A549 (cell line): ENCODE results near the gene PCDHA12.

Experiments used
- CTCF ChIP-seq: fragments of >200 bp; sonication (Bioruptor Twin); formaldehyde crosslinking; IDR thresholded peaks from 3 replicates; pipeline ENCODE4 v1.5.1; 2016
- MAZ ChIP-seq: fragments of 150-350 bp; IDR thresholded peaks from 2 replicates; pipeline ENCODE4 v1.6.1; 2014; ENCODE audit warnings: antibody characterized with exemption, low read depth, low read length, borderline replicate concordance
- RAD21 ChIP-seq, 2 experiments: fragments of >200 bp in 1 of 2; sonication (Bioruptor Twin) in 1 of 2; formaldehyde crosslinking in 1 of 2; IDR thresholded peaks in 1 of 2; conservative IDR thresholded peaks in 1 of 2; 2 replicates in 1 of 2; 3 replicates in 1 of 2; pipeline ENCODE4 v1.6.1; 2012 to 2018; ENCODE audit warnings: inconsistent platforms in 1 of 2
- RARB ChIP-seq: fragments of 250-450 bp; sonication (Bioruptor Pico); IDR thresholded peaks from 2 replicates; pipeline ENCODE4 v1.8.0; 2021; ENCODE audit warnings: mild to moderate bottlenecking, moderate library complexity

- no peak for TF ChIP-seq RAD21 (conservative IDR thresholded peaks at IDR 0.05 in 1 of 2, IDR thresholded peaks at IDR 0.05 in 1 of 2)
- TF ChIP-seq MAZ: no peak
- TF ChIP-seq RARB (CRISPR knock-in tag): no peak
- no peak for TF ChIP-seq CTCF
Measured at GRCh38 chr5:140857987-140858240, 17.2 kb upstream of the PCDHA12 start.
